ENCODE measurements around the gene TIPIN.

GRCh38 chr15:66288093-66288492 is 68.4 kb downstream of the TIPIN start:
- TF ChIP-seq CTCF (IDR thresholded peaks at IDR 0.05) (no peak), POLR2A (IDR thresholded peaks at IDR 0.05) (no peak)
